GM21515 (cell line): ENCODE data around the gene DCAF15.

Experiments
- ATAC-seq: cut with Tn5 transposase; IDR thresholded peaks from one replicate; pipeline ENCODE4 v1.9.1; 2021; ENCODE audit not compliant: unreplicated experiment

The DCAF15 gene

DNA sequence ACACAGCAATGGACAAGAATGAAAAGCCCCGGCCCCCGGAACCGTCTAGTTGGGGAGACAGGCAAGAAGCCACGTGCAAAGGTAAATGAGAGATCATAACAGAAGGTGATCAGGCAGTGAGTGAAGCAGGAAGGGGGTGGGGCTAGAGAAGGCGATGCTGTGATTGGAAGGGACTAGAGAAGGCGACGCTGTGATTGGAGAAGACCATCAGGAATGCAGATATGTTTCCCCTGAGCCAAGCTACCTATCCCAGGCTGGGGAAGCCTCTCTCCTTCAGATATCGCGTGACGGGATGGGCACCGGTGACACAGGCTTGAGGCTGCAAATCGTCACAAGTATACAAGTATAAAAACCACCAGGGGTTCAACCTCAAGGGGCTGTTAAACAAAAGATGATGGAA lies 21.8 kb downstream of the DCAF15 start:
- no peak for ATAC-seq

DNA sequence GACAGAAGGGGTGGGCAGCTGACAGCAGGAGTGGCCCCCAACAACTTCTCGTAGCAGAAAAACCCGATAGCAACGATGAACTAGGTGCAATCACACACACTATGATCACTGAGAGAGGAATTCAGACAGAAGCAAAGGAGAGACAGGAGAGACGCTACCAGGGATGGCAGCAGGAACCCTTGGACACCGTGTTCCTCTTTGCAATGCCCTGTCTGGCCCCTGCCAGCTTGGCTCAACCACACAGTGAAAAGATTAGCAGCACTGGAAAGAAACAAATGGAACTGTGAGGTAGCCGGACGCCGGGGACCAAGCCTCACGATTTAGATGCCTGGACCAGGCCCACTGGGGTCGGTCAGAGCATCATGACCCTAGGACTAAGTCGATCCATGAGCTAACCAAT lies 23.6 kb downstream of the DCAF15 start:
- ATAC-seq: no peak

DNA sequence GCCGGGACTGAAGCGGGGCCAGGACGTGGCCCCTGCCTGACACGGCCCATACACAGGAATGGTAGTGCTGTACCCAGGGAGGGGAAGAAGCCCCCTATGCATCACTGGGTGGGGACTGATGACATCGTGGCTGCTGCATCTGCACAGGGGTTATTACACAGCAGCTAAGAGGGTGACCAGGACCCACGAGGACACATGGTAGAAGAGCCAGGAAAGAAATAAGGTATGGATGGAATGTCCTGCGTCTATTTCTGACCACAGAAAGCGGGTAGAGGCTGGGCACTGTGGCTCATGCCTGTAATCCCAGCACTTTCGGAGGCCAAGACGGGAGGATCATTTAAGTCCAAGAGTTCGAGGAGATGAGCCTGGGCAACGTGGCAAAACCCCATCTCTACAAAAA lies 24.1 kb downstream of the DCAF15 start:
- ATAC-seq: no peak

DNA sequence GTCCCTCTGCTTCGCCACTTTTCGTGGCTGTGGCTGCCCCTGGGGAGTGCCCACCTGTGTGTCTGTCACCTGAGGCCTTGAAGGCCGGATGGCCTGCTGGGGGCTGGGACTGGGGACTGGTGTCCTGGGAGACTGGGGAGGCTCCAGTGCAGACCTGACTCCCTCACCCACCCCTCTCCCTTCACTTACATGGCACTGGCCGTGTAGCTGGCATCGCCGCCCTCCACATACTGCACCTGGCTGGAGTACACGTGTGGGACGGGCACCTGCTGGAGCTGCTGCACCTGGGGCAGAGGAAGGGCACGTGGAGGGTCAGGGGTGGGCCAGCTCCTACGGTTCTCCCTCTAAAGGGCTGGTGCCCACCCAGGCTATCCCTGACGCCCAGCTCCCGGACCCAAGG lies 25.5 kb downstream of the DCAF15 start:
- ATAC-seq: no peak

DNA sequence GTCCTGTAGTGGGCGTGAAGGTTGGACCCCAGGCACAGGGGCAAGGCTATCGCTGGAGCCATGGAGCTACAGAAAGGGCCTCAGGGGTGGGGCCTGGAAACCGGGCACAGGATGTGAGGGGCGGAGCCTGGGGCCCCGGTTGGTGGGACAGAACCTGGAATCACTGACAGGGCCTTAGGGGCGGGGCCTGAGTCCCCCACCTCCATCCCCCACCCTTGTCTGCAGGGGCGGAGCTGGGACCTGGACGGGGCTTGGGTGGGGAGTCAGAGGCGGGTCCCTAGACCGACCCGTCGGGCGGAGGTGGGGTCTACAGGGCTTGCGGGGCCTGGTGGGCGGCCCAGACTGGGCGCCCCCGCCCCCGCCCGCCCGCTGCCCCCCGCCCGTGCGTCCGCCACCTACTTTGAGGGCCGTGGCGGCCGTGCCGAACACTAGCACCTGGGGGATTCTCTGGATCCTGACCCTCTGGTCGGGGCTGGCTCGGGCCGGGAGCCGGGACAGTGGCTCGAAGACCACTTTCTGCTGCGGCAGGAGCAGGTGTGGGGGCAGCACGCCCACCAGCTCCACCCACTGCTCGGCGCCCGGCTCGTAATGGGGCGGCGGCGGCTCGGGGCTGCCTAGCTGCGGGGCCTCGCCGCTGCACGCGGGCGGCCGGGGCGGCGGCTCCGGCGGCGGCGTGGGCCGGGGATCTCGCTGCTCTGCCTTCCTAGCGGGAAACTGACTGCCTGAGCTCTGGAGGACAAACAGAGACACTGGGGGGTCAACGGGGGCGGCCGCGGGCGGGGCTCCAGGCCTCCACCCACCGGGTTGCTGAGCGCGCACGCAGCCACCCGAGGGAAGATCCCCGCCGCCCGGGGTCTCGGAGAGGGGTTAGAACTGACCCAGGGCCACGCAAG lies 26.3 kb downstream of the DCAF15 start:
- no peak for ATAC-seq

DNA sequence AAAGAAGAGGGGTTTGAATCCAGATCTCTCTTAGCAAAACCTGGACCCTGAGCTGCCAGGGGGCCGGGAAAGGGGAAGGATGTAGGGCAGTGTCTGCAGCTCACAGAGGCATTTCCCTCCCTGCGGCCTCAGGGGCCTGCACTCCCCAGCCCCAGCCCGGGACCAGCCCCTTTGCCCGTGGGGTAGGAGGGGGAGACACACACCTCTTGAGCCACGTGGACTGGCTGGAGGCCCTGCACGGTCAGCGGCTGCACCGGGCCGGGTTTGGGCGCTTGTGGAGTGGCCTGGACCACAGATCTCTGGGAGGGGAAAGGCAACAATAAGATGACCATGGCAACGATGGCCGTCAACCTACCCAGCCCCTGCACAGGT lies 26.9 kb downstream of the DCAF15 start:
- ATAC-seq: no peak

DNA sequence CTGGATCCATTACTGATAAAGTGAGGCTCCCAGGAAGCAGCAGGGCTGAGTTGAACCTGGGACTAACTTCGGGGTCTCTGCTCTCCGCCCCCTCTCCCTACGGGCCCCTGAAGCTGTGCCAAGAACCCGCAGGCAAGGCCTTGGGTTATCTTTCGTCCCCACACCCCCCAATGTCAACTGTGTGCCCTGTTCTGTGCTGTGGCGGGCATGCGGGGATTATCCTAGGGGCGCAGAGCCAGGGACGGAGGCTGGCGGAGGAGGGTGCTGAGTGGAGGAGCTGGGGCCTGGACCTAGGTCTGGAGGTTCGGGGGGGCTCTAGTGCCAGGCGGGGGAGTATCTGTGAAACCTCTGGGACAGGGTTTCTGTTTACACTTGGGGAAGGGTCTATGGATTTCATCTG lies 27.4 kb downstream of the DCAF15 start:
- no peak for ATAC-seq

DNA sequence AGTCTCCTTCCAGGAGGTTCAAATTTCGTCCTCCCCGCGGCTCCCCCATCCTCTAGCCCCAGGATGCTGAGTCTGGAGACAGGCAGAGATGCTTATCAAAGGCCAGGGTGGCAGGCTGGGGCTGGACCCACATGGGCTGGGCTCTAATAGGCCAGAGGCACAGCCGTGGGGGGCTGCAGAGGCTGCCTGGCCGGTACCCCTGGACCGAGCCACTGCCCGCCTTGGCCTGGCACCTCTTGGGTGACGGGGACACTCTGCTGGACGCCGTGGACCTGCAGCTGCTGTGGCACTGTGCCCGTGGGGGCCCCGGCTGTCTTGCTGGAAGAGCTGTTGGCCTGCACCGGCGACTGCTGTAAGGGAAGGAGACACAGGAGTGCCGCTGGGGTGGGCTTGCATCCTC lies 28.0 kb downstream of the DCAF15 start:
- no peak for ATAC-seq

DNA sequence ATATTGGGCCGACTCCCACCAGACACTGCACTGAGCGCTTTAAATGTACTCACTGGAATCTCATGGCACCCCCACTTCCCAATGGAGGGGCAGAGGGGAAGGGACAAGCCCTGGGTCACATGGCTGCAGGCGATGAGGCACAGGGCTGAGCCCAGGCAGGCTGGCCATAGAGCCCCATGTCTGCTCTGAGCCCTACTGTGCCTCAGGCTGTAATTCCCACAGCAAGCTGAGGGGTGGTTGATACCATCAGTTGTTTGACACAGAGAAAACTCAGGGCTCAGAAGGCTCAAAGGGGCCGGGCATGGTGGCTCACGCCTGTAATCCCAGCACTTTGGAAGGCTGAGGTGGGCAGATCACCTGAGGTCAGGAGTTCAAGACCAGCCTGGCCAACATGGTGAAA lies 28.7 kb downstream of the DCAF15 start:
- ATAC-seq: no peak

DNA sequence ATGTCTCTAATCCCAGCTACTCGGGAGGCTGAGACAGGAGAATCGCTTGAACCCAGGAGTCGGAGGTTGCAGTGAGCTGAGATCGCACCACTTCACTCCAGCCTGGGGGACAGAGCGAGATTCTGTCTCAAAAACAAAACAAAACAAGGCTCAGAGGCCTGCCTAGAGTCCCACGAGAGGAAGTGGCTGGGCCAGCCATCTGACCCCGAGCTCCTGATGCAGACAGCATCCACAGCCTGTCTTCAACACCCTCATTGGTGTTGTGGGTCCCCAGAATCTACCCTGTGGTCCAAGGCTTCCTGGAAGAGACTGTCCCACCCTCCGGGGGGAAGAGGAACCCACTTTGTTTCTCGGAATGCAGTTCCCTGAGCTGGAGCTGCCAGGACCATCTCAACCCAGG lies 29.2 kb downstream of the DCAF15 start:
- ATAC-seq: no peak

DNA sequence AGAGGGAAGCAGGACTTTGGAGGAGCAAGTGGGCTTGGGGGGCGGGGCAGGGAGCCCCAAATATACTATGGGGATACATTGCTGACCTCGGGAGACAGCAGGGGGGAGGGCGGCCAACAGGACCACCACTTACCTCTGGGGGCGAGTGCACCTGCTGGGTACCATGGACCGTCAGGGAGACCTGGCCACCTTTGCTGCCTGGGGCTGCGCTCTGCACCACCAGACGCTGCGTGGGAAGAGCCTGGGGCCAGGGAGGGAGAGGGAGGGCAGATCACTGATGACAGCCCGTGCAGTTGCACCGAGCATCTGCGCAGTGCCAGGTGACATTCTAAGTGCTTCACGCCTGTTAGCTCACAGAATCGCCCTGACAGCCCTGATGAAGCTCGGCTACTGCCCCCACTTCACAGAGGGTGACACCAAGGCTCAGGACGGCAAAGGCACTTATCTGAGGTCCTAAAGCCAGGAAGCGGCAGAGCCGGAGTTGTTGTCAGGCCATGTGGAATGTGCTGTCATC lies 29.7 kb downstream of the DCAF15 start:
- ATAC-seq: no peak

DNA sequence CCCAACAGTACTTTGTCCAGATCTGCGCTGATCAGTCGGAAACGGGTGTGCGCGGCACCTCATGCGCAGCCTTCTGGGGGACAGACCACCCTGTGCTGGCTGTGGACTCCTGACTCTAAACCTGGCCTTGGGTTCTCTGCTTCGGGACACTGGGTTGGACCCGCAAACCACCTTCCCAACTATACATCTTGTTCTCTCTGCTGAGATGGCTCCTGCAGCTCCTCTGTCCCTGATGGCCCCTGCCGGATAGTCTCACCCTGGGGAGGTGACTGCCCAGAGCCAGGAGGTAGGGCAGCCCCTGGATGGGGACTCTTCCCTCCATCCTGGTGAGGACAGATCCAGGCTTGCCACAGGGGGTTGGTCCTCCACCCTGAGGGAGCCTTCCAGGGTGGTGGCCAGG lies 30.5 kb downstream of the DCAF15 start:
- no peak for ATAC-seq

DNA sequence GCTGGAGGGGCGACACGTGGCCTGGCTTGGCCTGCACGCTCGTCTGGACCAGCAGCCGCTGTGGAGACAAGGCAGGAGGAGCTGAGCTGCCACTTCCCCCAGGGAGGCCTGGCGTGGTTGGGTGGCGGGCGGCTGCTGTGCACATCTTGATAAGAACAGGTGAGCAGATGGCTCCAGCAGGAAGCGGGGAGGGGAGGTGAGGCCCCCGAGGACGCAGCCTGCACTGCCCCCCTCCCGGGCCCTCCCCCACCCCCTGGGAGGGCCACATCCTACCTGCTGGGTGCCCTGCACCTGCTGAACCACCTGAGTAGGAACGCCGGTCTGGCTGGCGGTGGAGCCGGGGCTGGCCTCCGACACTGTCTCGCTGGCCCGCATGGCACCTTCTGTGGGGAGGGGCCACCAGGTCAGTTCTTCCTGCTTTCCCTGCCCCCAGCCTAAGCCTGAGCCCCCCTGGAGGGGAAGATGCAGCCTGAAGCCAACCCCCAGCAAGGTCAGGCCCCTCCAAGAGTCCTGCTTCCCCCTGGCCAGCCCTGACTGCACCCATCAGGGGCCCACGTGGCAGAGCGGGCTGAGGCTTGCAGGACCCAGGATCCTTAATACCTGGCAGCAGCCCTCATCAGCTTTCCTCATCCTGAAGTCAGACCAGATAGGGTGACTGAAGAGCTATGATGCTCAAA lies 31.0 kb downstream of the DCAF15 start:
- no peak for ATAC-seq

DNA sequence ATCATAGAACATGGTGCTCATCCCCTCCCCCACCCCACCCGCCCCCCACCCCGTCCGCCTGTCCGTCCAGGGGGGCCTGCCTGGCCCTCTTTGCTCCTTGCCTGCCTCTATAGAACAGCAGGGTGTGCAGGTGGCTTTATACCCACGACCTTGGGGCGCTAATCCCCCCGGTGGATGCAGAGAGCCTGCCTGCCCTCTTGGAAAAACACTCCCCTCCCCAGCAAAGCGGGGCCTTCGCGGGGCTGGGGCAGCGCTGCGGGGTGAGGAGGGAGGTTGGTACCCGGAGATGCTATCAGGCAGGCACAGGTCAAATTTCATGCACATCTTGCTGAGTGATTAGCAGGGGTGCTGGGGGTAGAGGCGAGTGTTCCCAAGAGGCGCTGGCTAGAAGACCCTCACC lies 31.9 kb downstream of the DCAF15 start:
- ATAC-seq: no peak

DNA sequence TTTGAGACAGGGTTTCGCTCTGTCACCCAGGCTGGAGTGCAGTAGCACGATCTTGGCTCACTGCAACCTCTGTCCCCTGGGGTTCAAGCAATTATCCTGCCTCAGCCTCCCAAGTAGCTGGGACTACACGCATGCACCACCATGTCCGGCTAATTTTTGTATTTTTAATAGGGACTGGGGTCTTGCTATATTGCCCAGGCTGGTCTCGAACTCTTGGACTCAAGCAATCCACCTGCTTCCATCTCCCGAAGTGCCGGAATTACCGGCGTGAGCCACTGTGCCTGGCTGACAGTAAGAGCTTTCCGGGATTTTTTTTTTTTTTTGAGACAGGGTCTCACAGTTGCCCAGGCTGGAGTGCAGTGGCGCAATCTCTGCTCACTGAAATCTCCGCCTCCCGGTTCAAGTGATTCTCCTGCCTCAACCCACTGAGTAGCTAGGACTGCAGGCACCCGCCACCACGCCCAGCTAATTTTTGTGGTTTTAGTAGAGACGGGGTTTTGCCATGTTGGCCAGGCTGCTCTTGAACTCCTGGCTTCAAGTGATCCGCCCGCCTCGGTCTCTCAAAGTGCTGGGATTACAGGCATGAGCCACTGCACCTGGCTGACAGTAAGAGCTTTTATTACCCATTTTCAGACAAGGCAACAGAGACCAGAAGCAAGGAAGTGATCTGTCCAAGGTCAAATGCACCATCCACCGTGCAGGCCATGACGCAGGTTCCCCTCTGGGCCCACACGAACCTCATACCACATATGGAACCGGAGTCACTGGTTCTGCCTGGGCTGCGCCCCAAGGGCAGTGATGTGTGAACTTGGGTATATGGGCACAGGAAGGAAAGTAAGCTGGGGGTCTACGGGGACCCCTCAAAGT lies 32.8 kb downstream of the DCAF15 start:
- ATAC-seq: no peak

DNA sequence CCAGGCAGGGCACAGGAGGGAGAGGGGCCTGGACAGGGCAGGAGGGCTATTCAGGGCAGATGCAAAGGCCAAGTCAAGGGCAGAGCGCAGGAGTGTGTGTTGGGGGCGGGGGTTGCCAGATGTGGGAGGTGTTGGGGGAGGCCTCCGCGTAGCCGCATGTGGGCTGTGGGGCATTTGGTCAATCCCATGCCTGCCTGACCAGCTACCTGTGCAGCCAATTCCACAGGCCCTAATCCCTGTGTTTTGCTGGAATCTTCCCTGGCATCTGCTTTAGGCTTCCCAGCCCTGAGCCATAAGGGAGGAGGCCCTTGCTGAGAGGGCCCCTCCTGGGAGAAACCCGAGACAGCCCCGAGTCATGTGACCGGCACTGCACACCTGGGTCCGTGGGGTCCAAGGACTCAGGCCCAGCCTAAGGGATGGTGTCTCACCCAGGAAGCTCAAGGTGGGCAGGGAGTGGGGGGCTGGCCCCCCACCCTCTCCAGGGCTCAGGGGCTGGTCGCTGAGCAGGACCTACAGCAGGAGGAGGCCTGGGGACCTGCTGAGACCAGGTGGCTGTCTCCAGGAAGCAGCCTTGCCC lies 33.5 kb downstream of the DCAF15 start:
- ATAC-seq: peak; percentile 8

DNA sequence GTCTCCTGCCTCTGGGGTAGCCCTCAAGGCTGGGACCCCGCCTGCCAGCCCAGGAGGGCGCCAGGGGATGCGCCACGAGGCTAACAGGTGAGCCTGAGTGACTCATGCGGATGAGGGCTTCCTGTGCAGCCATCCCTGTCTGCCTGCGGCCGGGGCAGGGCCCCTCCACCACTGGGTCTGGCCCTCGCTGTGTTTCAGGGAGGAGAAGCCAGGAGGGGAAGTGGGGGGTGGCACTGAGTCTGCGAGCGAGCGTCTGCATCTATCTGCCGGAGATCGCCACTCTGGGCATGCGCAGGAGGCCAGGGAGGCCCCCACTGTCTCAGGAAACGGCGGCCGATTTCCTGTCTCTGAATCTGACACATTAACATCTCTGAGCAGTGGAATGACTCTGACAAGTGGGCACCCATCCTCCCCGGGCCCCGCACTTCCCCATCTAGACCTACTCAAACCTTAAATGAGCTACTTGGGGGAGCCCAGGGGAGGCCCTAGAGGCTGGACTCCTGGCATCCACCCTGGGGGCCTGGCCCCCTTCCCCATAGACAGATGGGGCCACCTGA lies 34.1 kb downstream of the DCAF15 start:
- ATAC-seq: peak; percentile 72

DNA sequence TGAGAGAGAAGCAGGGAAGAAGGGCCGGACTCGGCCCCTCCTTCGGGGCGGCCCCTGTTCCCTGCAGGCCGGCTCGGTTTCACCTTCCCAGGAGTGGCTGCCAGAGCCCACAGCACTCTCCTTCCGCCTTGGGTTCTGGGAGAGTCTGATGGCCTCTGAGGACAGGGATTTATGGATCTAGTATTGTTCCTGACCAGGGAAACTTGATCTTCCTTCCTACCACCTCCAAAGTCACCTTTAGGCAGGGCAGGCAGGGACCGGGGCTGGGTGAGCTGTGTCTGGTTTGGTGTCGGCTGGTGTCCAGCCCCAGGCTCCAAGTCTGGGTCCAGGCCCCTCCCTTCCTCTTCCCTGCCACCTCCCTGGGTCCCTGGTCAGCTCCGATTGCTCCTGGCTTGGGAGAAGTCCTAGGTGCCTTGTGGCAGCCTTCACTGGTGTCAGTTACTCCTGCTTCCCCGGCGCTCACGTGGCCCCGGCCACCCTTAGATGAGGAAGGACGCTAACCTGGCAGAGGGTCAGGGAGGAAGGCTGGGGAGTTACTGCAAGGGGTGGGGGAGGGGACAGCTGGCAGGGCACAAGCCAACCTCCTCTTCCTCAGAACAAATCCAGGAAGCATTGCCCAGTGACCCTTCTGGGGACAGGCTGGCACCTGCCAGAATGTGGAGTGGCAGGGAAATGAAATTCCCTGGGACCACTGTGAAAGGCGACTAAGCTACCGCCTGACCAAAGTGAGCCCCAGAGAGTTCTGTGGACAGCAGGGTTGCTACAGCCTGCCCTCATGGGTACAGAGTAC lies 35.0 kb downstream of the DCAF15 start:
- ATAC-seq: no peak

DNA sequence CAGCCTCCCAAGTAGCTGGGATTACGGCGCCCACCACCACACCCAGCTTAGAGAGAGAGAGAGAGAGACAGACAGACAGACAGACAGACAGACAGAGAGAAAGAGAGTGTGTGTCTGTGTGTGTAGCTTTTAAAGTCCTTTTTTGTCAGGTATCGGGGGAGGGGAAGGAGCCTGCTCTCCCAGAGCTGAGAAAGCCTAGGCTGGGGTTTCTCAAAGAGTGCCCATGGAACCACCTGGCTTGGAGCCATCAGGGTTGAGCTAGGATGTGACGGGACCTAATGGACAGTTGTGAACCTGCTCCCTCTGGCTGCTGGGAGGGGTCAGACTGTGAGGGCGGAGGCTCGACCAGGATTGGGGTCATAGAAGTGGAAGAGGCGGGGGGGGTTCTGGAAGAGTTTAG lies 37.2 kb downstream of the DCAF15 start:
- ATAC-seq: no peak

DNA sequence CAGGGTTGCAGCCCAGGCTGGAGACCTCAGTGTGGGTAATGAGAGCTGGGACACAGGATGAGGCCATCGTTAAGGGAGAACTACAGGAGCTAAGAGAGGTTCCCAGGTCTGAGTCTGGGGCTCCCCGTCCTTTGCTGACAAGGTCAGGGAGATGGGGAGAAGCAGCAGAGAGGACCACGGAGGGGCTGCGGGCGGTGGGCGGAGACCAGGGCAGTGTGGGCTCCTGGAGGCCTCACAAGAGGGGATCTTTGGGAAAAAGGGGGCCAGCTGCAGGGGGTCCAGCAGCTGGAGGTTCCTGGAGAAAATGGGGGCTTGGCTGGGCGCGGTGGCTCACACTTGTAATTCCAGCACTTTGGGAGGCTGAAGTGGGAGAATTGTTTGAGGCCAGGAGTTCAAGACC lies 37.8 kb downstream of the DCAF15 start:
- no peak for ATAC-seq
